Measurements from ENCODE around the gene DCTN3.

Gene DCTN3

GRCh38 chr9:34573599-34574325, 46.5 kb downstream of the DCTN3 start:
- DNase-seq (ENCODE audit: low read depth) = no peak

GRCh38 chr9:34572628-34573027, 47.7 kb downstream of the DCTN3 start:
- no peak for DNase-seq (ENCODE audit: low read depth)

GRCh38 chr9:34572092-34572491, 48.2 kb downstream of the DCTN3 start:
- no peak for DNase-seq (ENCODE audit: low read depth)

- no peak for DNase-seq (ENCODE audit: low read depth)
Measured at GRCh38 chr9:34571481-34571810, 48.8 kb downstream of the DCTN3 start.

- no peak for DNase-seq (ENCODE audit: low read depth)
Measured at GRCh38 chr9:34570809-34571480, 49.4 kb downstream of the DCTN3 start.

- no peak for DNase-seq (ENCODE audit: low read depth)
Measured at GRCh38 chr9:34570376-34570775, 49.9 kb downstream of the DCTN3 start.

- no peak for DNase-seq (ENCODE audit: low read depth)
Measured at GRCh38 chr9:34568774-34569173, 51.5 kb downstream of the DCTN3 start.

- DNase-seq (ENCODE audit: low read depth) = no peak
Measured at GRCh38 chr9:34568133-34568532, 52.2 kb downstream of the DCTN3 start.

- DNase-seq (ENCODE audit: low read depth) = no peak
Measured at GRCh38 chr9:34566972-34567371, 53.3 kb downstream of the DCTN3 start.

- no peak for DNase-seq (ENCODE audit: low read depth)
Measured at GRCh38 chr9:34566322-34566721, 54.0 kb downstream of the DCTN3 start.

- DNase-seq (ENCODE audit: low read depth) = no peak
Measured at GRCh38 chr9:34565856-34566255, 54.4 kb downstream of the DCTN3 start.

- DNase-seq (ENCODE audit: low read depth) = no peak
Measured at GRCh38 chr9:34564617-34565016, 55.7 kb downstream of the DCTN3 start.

Measured in fibroblast of the conjunctiva (primary cell).